B cell (primary cell): Measurements from ENCODE around the gene TMEM250. TPM values are rescaled to one million over a fixed set of nuclear protein-coding genes. Genes with fewer than 3 reads are reported as not detected.
"Not testable (repeated sequence)": the region's sequence is repeated elsewhere in the genome, so short reads cannot be mapped to it uniquely, and the experiment has no call there.

Experiments used
- ATAC-seq: fragments of 200-7000 bp; cut with Tn5 transposase; one replicate; pipeline ENCODE4 v1.10.0; 2021; ENCODE audit warnings: low read depth, mild to moderate bottlenecking, moderate number of reproducible peaks, moderate library complexity
- CTCF ChIA-PET: fragments of 350-600 bp; sonication (Branson Sonifier 250); formaldehyde crosslinking; loops from one replicate; lab custom pipeline; 2021; ENCODE audit warnings: antibody characterized with exemption, inconsistent platforms; lab: Charles Lee
- POLR2A ChIA-PET: fragments of 350-600 bp; sonication (Branson Sonifier 250); formaldehyde crosslinking; loops from one replicate; lab custom pipeline; 2021; ENCODE audit warnings: antibody characterized with exemption; lab: Charles Lee
- DNase-seq: peaks from one replicate; pipeline ENCODE4 v3.0.0; 2013
- H2AFZ ChIP-seq: 2 replicates; pipeline ENCODE4 v1.6.1; 2012; ENCODE audit warnings: mild to moderate bottlenecking, low read depth, low read length; ENCODE audit not compliant: insufficient read depth, poor library complexity, severe bottlenecking
- H3K27ac ChIP-seq, 2 donors: 1 replicate in 1 of 2; 2 replicates in 1 of 2; pipeline ENCODE4 v1.5.1; 2012 to 2013; ENCODE audit warnings: low read length in 2 of 2, mild to moderate bottlenecking in 2 of 2, moderate library complexity in 1 of 2
- H3K27me3 ChIP-seq, 4 experiments: fragments of 200-600 bp in 1 of 4; sonication (generic) in 1 of 4; replicated peaks in 1 of 4; 1 replicate in 2 of 4; 2 replicates in 2 of 4; pipeline versions ENCODE4 v1.6.1 to v1.7.0; 2013 to 2016; ENCODE audit warnings: low read length in 3 of 4, mild to moderate bottlenecking in 2 of 4, mixed read lengths in 1 of 4, moderate library complexity in 1 of 4; ENCODE audit not compliant: insufficient read depth in 4 of 4, control insufficient read depth in 3 of 4; ENCODE audit errors: control extremely low read depth in 1 of 4
- H3K36me3 ChIP-seq, 2 experiments: replicated peaks in 1 of 2; 1 replicate in 1 of 2; 2 replicates in 1 of 2; pipeline versions ENCODE4 v1.6.1 to v1.7.1; 2013; ENCODE audit warnings: low read length in 1 of 2; ENCODE audit not compliant: insufficient read depth in 2 of 2, control insufficient read depth in 1 of 2; ENCODE audit errors: control extremely low read depth in 1 of 2, extremely low read depth in 1 of 2
- H3K4me1 ChIP-seq, 2 donors: fragments of 200-600 bp in 1 of 2; sonication (generic) in 1 of 2; 1 replicate in 1 of 2; 2 replicates in 1 of 2; pipeline versions ENCODE4 v1.5.1 to v1.6.1; 2013 to 2017; ENCODE audit warnings: low read length in 2 of 2; ENCODE audit not compliant: control insufficient read depth in 2 of 2, insufficient read depth in 2 of 2
- H3K4me2 ChIP-seq: replicated peaks from 2 replicates; pipeline ENCODE3; 2012; ENCODE audit warnings: mild to moderate bottlenecking, low read depth, low read length; ENCODE audit not compliant: poor library complexity, severe bottlenecking
- H3K4me3 ChIP-seq, 5 experiments: fragments of 200-600 bp in 1 of 5; sonication (generic) in 1 of 5; 1 replicate in 3 of 5; 2 replicates in 2 of 5; pipeline versions ENCODE4 v1.5.1 to v1.7.0; 2011 to 2016; ENCODE audit warnings: low read length in 4 of 5, mild to moderate bottlenecking in 4 of 5, low read depth in 2 of 5, control low read depth in 1 of 5, moderate library complexity in 1 of 5; ENCODE audit not compliant: insufficient read depth in 1 of 5; ENCODE audit errors: control extremely low read depth in 1 of 5, extremely low read depth in 1 of 5
- H3K79me2 ChIP-seq: fragments of 200-600 bp; sonication (generic); one replicate; pipeline ENCODE4 v1.6.0; 2016; ENCODE audit warnings: low read length; ENCODE audit not compliant: control insufficient read depth, insufficient read depth
- H3K9ac ChIP-seq: fragments of 200-600 bp; sonication (generic); 2 replicates; pipeline ENCODE4 v1.6.1; 2017; ENCODE audit warnings: mild to moderate bottlenecking, low read length, moderate library complexity
- H3K9me3 ChIP-seq, 3 donors: one replicate each; pipeline versions ENCODE4 v1.6.1 to v1.7.1; 2013; ENCODE audit warnings: low read length in 2 of 3; ENCODE audit not compliant: control insufficient read depth in 2 of 3, insufficient read depth in 1 of 3; ENCODE audit errors: control extremely low read depth in 1 of 3
- H4K20me1 ChIP-seq: 2 replicates; pipeline ENCODE4 v1.6.0; 2012; ENCODE audit warnings: mild to moderate bottlenecking, low read length; ENCODE audit not compliant: insufficient read depth, control insufficient read depth, poor library complexity, severe bottlenecking
- H3K27ac Mint-ChIP-seq: one replicate; pipeline ENCODE4 v1.8.0; 2021; ENCODE audit warnings: mixed read lengths
- H3K27me3 Mint-ChIP-seq: one replicate; pipeline ENCODE4 v1.8.0; 2021; ENCODE audit warnings: mixed read lengths
- H3K4me1 Mint-ChIP-seq: one replicate; pipeline ENCODE4 v1.8.0; 2021; ENCODE audit warnings: mixed read lengths
- H3K4me3 Mint-ChIP-seq: one replicate; pipeline ENCODE4 v1.8.0; 2021; ENCODE audit warnings: mixed read lengths
- H3K9me3 Mint-ChIP-seq: one replicate; pipeline ENCODE4 v1.8.0; 2022; ENCODE audit warnings: mixed read lengths; ENCODE audit not compliant: insufficient read depth
- EZH2 ChIP-seq: IDR thresholded peaks from 2 replicates; pipeline ENCODE4 v1.6.1; 2012; ENCODE audit warnings: borderline replicate concordance, low read depth, mild to moderate bottlenecking, moderate library complexity, low read length; ENCODE audit not compliant: insufficient read depth, poor library complexity, severe bottlenecking
- WGBS: methylation state at CpG from one replicate; pipeline ENCODE4 v1.1.5; 2013; ENCODE audit warnings: missing lambda C conversion rate; ENCODE audit not compliant: insufficient coverage; 5-methylcytosine and 5-hydroxymethylcytosine counted together
- intact Hi-C: fragments of 100-400 bp; cut with micrococcal nuclease; formaldehyde crosslinking; loops from one replicate; pipeline ENCODE4 v1.10.0; 2022
- polyA plus RNA-seq: library from polyadenylated mRNA; depleted of rRNA; stranded (reverse); fragments of >200 nt; gene quantifications from 2 replicates; pipeline ENCODE4 v1.2.3, GENCODE V29; 2012
- total RNA-seq, 2 donors: library from RNA; stranded (reverse); fragments of 120-200 nt in 1 of 2; gene quantifications; 1 replicate in 1 of 2; 2 replicates in 1 of 2; pipeline versions ENCODE4 v1.2.3 to v1.2.4, GENCODE V29; 2013 to 2022
- TF ChIP-seq, protein P1 (sequence below): fragments of 200-600 bp; IDR thresholded peaks from one replicate; pipeline ENCODE4 v1.8.0; 2022; ENCODE audit warnings: antibody characterized with exemption, mild to moderate bottlenecking

TMEM250 gene
- total and polyA plus RNA-seq, 2 donors (not counting 1 experiment from before 2014, with no cell fraction given) = 11.1 to 29.6 TPM

DNA sequence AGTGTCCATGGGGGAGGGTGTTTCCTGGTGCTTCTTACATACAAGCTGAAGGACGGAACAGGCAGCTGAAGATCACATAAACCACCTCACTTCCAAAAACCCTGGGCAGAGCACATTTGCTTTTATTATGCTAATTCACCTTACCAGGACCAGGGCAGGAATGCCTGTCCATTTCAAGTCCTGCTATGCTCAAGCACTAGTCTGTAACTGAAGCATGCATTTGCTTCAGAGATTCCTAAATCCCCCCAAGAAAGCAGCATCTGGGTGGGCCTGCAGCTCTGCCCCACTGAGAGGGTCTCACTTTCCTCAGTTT lies 14.2 kb downstream of the TMEM250 start:
- Histone ChIP-seq H4K20me1 (no peaks in the 10 kb centered on the region), H3K27me3 (peaks cover 0 to 4% (median 0%) of the 10 kb centered on the region in 4 experiments), H2AFZ (no peak overlapping the region), H3K4me3 (no peak overlapping the region), H3K79me2 (no peaks in the 10 kb centered on the region), H3K9me3 (no peaks in the 10 kb centered on the region), H3K4me1 (peaks cover 19 to 29% of the 10 kb centered on the region in 2 donors), H3K9ac (no peak overlapping the region), H3K4me2 (no peak overlapping the region), H3K27ac (no peak overlapping the region), H3K36me3 (no peaks in the 10 kb centered on the region)
- ATAC-seq = no peak
- intact Hi-C loops = no loop called here
- TF ChIP-seq, protein P1, sequence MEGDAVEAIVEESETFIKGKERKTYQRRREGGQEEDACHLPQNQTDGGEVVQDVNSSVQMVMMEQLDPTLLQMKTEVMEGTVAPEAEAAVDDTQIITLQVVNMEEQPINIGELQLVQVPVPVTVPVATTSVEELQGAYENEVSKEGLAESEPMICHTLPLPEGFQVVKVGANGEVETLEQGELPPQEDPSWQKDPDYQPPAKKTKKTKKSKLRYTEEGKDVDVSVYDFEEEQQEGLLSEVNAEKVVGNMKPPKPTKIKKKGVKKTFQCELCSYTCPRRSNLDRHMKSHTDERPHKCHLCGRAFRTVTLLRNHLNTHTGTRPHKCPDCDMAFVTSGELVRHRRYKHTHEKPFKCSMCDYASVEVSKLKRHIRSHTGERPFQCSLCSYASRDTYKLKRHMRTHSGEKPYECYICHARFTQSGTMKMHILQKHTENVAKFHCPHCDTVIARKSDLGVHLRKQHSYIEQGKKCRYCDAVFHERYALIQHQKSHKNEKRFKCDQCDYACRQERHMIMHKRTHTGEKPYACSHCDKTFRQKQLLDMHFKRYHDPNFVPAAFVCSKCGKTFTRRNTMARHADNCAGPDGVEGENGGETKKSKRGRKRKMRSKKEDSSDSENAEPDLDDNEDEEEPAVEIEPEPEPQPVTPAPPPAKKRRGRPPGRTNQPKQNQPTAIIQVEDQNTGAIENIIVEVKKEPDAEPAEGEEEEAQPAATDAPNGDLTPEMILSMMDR = no peak
- TF ChIP-seq EZH2 = no peak
- Mint-ChIP-seq H3K9me3 (no peaks in the 10 kb centered on the region), H3K27ac (no peak overlapping the region), H3K4me1 (peaks cover 30% of the 10 kb centered on the region), H3K27me3 (no peaks in the 10 kb centered on the region), H3K4me3 (no peak overlapping the region)
- WGBS = no CpG with 5 or more reads among the region's 1 CpG
- DNase-seq = no peak
- CTCF ChIA-PET = no interaction called here
- POLR2A ChIA-PET = interaction anchor here (0.6 kb wide), 1 partner anchor 63 kb away, joined by 3 read pairs; no protein-coding TSS in a partner anchor

DNA sequence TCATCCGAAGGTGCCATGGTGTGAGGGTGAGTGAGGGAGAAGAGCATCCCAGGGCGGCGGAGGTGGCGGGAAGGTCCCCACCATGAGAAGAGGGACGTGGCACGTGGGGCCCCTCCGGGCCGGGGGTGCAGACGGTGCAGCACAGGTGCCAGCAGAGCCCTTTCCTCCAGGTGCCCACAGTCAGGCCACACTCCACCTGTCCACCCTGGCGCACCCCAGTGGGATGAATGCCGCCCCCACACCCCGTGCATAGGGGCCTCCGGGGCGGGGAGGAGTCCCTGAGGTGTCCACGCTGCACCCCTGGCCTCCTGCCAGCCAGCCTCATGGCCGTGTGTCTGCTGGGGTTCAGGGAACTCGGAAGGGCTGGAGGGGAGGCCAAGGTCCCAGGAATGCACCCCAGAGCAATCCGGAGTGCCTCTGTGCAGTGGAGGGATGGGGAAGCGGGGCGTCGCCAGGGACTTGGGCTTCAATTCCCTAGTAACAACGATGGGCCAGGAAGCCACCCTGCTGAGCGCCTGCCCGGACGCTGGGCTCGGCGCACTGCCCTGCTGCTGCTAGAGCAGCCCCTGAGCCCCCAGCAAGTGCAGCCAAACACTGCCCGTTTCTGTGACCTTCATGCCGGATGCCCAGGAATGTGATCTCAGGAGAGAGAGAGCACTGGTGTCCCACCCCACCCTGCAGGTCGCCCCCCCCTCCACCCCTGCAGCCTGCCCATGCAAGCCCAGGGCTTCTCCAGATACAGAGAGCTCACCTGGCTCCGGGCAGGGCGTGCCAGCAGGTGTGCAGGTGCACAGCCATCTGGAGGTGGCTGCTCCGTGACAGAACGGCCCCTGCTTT lies 14.8 kb downstream of the TMEM250 start:
- no peak overlapping the region for H3K4me2 ChIP-seq
- ChIA-PET POLR2A (no interaction called here), CTCF (no interaction called here)
- H2AFZ ChIP-seq = no peak overlapping the region
- no peaks in the 10 kb centered on the region for H4K20me1 ChIP-seq
- H3K4me3 ChIP-seq = no peak overlapping the region
- H3K79me2 ChIP-seq = no peaks in the 10 kb centered on the region
- ATAC-seq (no peak), DNase-seq (no peak)
- H3K4me1 ChIP-seq = peaks cover 14 to 23% of the 10 kb centered on the region in 2 donors
- Mint-ChIP-seq H3K9me3 (no peaks in the 10 kb centered on the region), H3K4me3 (no peak overlapping the region), H3K27me3 (peaks cover 4% of the 10 kb centered on the region), H3K27ac (no peak overlapping the region), H3K4me1 (peaks cover 26% of the 10 kb centered on the region)
- H3K27me3 ChIP-seq = peaks cover 0 to 4% (median 0%) of the 10 kb centered on the region in 4 experiments
- TF ChIP-seq, protein P1 = no peak
- no peak for TF ChIP-seq EZH2
- intact Hi-C loops = no loop called here
- H3K9me3 ChIP-seq = no peaks in the 10 kb centered on the region
- 88% methylated on average over 28 of the region's 34 CpGs for WGBS
- no peaks in the 10 kb centered on the region for H3K36me3 ChIP-seq
- no peak overlapping the region for H3K9ac ChIP-seq
- H3K27ac ChIP-seq = no peak overlapping the region

DNA sequence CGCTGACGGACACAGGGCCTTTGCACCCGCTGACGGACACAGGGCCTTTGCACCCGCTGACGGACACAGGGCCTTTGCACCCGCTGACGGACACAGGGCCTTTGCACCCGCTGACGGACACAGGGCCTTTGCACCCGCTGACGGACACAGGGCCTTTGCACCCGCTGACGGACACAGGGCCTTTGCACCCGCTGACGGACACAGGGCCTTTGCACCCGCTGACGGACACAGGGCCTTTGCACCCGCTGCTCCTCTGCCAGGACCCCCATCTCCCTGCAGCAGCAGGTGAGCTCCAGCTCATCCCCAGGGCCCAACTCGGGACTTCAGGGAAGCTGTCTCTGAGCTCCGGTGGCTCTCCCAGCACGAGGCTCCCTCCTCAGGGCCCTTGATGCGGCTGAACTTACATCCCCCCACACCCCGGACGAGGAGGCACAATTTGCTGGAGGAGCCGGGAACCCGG lies 17.0 kb downstream of the TMEM250 start:
- ATAC-seq = not testable (repeated sequence)
- H3K4me1 Mint-ChIP-seq = peaks cover 10% of the 10 kb centered on the region

More for the DNA sequence above, 17.0 kb downstream of the TMEM250 start:
- H3K4me3 ChIP-seq, POLR2A ChIA-PET, H3K4me1 ChIP-seq, H3K79me2 ChIP-seq, H3K27ac ChIP-seq, H2AFZ ChIP-seq, DNase-seq, H3K9me3 ChIP-seq, H4K20me1 ChIP-seq, intact Hi-C loops, H3K4me3 Mint-ChIP-seq, CTCF ChIA-PET, H3K4me2 ChIP-seq, H3K9ac ChIP-seq, H3K9me3 Mint-ChIP-seq, H3K27ac Mint-ChIP-seq, H3K36me3 ChIP-seq: not testable (repeated sequence)
- whole genome bisulfite sequencing = 85% methylated on average over 13 of the region's 27 CpGs
- H3K27me3 ChIP-seq = peaks cover 0 to 14% (median 1%) of the 10 kb centered on the region in 4 experiments
- H3K27me3 Mint-ChIP-seq = peaks cover 16% of the 10 kb centered on the region
